Neural progenitor cell (in vitro differentiated cells): ENCODE measurements around the gene TIPIN.

Source experiments
- EZH2 ChIP-seq: fragments of 200-600 bp; sonication (generic); IDR thresholded peaks from 2 replicates; pipeline ENCODE4 v1.6.1; 2017; ENCODE audit warnings: antibody characterized with exemption, mild to moderate bottlenecking, moderate library complexity
- TF ChIP-seq, protein P1 (sequence below): fragments of 200-600 bp; sonication (generic); IDR thresholded peaks from 2 replicates; pipeline ENCODE4 v1.5.1; 2017; ENCODE audit warnings: antibody characterized with exemption, mild to moderate bottlenecking

DNA sequence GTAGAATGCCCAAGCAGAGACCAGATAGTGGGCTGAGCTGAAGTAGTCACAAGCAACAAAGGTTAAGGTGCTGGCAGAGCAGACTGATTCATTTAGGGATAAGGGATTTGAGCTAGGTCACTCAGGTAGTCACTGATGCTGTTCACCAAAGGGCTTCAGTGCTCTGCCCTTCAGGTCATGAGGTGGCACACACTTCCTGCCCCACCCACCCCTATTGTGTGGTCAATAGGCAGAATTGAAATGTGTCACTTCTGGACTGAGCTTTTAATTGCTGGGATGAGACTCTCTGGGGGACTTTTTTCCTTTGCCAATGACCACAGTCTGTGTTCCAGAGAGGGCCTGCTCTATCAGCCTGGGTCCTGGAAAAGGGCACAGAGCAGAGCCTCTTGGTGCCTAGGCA lies 66.0 kb downstream of the TIPIN start:
- no peak for TF ChIP-seq EZH2
- TF ChIP-seq, protein P1, sequence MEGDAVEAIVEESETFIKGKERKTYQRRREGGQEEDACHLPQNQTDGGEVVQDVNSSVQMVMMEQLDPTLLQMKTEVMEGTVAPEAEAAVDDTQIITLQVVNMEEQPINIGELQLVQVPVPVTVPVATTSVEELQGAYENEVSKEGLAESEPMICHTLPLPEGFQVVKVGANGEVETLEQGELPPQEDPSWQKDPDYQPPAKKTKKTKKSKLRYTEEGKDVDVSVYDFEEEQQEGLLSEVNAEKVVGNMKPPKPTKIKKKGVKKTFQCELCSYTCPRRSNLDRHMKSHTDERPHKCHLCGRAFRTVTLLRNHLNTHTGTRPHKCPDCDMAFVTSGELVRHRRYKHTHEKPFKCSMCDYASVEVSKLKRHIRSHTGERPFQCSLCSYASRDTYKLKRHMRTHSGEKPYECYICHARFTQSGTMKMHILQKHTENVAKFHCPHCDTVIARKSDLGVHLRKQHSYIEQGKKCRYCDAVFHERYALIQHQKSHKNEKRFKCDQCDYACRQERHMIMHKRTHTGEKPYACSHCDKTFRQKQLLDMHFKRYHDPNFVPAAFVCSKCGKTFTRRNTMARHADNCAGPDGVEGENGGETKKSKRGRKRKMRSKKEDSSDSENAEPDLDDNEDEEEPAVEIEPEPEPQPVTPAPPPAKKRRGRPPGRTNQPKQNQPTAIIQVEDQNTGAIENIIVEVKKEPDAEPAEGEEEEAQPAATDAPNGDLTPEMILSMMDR, result no peak
